NT2/D1 (cell line): Measurements from ENCODE around the gene REEP6.

Experiments used
- SUZ12 ChIP-seq: IDR thresholded peaks from 2 replicates; pipeline ENCODE4 v1.6.1; 2011; ENCODE audit not compliant: insufficient read length, insufficient read depth; ENCODE audit errors: extremely low read depth
- YY1 ChIP-seq: IDR thresholded peaks from 2 replicates; pipeline ENCODE4 v1.6.1; 2011; ENCODE audit not compliant: insufficient read length, insufficient read depth

DNA sequence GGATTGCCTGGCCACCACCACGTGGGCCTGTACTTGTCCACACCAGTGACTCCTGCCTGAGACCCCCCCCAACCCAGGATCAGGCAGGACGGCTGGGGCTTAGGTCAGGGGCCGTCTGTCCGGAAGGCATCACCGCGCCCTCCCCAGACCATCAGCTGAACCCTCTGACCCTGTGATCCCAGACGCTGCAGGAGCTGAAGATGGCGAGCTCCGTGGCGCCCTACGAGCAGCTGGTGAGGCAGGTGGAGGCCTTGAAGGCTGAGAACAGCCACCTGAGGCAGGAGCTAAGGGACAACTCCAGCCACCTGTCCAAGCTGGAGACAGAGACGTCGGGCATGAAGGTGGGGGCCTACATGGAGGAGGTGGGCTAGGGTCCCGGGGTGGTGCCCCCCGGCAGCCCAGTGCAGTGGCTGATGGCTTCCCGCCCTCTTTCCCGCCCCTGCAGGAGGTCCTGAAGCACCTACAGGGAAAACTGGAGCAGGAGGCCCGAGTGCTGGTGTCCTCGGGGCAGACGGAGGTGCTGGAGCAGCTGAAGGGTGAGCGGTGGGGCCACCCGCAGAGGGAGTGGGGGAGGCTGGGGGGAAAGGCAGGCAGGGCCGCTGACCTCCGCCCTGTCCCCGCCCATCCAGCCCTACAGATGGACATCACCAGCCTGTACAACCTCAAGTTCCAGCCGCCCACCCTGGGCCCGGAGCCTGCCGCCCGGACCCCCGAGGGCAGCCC is 38.0 kb upstream of the REEP6 start:
- TF ChIP-seq SUZ12: no peak
- no peak for TF ChIP-seq YY1
